Amygdala (tissue), 56 donors: ENCODE results near the gene FBH1.
"Not testable (repeated sequence)": the region's sequence is repeated elsewhere in the genome, so short reads cannot be mapped to it uniquely, and the experiment has no call there.

Experiments used
- DNase-seq, 56 donors: peaks; one replicate each; lab custom pipeline; 2025; lab: John Stamatoyannopoulos, UW

FBH1 gene

DNA sequence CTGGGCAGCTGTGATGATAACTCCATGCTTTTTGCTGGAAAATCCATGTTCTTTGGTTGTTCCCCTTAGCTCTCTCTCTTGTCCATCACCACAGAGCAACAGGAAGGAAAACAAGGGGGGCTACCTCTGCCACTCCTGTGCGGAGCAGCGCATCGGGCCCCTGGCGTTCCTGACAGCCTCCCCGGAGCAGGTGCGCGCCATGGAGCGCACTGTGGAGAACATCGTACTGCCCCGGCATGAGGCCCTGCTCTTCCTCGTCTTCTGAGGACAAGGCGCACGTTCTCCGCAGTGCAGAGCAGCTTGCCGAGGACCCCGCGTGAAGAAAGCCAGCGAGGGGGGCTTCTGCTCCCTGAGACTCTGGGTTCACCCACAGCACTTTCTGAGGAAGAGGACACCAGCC lies 47.0 kb downstream of the FBH1 start:
- DNase-seq = no peak

DNA sequence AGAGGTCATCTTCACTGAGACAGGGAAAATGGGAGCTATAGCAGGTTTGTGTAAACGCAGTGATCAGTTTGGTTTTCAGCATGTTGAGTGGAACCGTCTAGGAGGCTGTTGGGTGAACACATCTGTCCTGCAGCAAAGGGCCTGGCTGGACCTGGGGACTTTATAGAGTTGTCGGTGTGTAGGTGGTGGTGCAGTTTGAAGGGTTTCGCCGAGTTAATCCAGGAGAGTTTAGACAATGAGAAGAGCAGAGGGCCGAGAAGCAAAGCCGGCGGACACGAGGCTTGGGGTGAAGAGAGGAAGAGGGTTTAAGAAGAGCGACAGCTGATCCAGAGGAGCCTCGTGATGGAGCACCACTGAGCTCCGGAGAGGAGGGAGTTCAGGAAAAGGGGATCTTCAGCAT lies 48.2 kb downstream of the FBH1 start:
- no peak for DNase-seq

- no peak for DNase-seq
These were observed 50.8 kb downstream of the FBH1 start for GRCh38 chr10:5940807-5941218.

GRCh38 chr10:5941579-5941978 lies 51.5 kb downstream of the FBH1 start:
- no peak for DNase-seq

DNA sequence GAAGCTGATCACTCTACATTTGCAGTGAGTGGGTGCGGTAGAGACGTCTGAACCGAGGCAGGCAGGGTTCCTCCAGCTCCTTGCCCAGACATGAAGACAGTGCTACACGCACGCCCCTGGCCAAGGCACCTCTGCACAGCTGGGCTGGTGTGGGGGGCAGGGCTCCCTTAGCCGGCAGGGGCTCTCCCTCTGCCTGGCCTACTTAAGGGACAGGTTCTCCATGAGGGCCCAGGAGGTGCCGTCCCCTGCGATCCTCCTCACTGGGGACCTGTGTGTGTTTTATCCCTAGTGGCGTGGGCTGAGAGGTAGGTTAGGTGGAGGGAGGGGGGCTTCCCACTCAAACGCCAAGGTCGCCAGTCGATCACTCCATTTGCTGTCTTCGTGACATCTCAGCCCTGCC lies 52.0 kb downstream of the FBH1 start:
- no peak for DNase-seq

GRCh38 chr10:5942474-5942873 lies 52.4 kb downstream of the FBH1 start:
- peak in 16 of 56 donors; percentile 3 to 58 (median 26) for DNase-seq

DNA sequence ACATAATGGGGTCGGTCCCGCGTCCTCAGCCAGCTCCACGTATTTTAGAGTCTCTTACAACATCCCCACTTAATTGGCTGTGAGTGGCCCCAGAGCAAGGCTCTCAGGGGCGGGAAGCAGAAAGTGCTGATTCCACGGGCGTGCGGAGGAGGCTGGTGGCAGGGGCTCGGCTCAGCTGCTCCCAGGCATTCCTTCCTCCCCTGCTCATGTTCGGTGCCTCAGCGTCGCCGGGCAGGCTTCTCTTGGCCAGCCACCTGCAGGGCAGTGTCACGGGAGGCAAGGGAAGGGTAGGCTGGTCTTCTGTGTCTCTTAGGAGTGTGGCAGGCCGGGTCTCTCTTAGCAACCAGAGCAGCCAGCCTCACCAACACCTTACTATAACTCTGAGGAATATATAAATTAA lies 53.5 kb downstream of the FBH1 start:
- DNase-seq = peak in 2 of 56 donors; percentile 20 to 21

DNA sequence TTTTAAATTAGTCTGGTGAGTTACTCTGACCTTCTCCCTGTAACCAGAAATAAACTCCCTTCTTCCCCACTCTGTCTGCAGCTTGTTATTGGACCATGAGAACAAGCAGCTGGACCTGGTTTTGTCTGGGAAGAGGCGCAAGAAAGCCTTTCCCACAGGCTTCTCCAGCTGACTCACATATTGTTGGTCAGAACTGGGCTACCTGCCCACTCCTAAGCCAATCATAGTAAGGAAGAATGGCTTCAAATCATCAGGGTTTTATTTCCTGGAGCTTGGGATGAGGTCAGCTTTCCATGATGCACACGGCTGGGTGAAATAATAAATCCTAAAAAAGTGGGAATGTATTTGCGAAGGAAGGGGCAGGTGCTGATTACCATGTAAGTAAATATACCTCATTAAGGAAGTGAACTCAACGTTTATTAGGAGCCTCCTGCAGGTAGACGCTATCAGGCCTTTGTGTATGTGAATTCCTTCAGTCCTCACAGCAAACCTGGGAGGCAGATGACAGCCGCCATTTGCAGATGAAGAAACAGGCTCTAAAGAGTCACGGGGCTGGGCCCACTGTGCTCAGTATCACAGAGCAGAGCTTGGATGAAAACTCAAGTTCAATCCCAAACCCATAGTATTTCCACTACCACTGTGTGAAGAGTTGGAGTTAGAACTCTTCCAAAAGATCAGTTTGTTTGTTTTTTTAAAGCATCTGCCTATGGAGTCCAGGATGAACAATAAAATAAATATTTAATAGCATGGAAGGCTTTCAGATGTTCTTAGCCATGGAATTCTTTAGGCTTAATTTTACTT lies 54.5 kb downstream of the FBH1 start:
- DNase-seq = peak in 16 of 56 donors; percentile 12 to 65 (median 22)

DNA sequence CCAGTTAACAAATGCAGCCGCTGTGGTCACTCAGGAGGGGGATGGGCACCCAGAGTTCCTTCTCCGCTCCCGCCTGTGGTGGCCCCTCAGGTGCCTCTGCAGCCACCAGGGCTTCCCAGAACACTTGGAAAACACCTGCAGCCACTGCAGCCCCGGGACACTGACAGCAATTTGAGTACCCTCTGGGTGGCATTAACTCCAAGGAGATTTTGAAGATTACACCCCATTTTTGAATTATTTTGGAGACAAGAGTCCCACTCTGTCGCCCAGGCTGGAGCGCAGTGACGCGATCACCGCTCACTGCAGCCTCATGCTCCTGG lies 55.1 kb downstream of the FBH1 start:
- peak in 1 of 56 donors; percentile 21 for DNase-seq

DNA sequence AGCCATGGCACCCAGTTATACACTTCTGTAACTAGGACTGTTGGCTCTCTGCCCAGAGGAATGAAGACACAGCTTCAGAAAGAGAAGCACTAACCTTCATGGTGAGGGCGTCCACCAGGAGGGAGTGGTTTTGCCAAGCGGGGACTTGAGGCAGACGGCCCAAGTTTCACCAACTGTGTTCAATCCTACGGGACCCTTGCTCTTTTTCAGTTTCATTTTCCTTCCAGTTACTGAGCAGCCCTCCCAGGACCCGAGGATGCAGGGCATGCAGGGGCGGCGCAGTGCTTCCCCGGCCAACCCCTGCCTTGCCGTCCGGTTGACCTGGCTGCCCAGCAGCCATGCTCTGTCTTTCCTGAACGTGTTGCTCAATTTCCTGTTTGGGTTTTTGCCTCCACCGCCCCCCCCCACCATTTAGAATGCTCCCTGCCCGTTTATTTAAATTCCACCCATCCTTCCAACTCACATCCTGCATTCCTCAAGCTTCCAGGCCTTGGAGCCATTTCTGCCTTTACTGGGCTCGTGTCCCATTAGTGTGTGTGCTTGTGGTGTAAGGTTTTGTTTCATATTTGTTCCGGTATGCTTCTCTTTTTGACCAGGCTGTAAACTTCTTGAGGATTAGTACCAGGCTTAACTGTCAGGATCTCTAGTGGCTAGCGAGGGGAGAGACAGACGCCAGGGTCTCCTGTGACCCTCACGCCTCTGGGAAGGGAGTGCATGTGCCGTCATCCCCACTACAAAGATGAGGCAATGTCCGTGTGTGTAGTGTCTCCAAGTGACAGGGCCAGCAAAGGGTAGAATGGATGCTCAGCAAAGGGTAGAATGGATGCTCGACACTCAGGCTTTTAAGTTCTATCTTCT lies 55.7 kb downstream of the FBH1 start:
- peak in 8 of 56 donors; percentile 6 to 25 (median 17) for DNase-seq

DNA sequence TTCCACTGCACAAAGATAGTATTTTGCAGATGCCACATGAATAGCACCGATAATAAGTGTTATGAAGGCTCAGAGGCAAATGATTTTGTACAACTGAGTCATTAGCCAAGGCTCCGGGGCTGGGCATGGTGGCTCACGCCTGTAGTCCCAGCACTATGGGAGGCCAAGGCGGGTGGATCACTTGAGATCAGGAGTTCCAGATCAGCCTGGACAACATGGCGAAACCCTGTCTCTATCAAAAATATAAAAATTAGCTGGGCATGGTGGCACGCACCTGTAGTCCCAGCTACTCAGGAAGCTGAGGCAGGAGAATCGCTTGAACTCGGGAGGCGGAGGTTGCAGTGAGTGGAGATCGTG lies 56.4 kb downstream of the FBH1 start:
- not testable (repeated sequence) for DNase-seq

- DNase-seq = no peak
These were observed 56.7 kb downstream of the FBH1 start for GRCh38 chr10:5946786-5947185.

GRCh38 chr10:5947471-5948207 lies 57.6 kb downstream of the FBH1 start:
- no peak for DNase-seq

GRCh38 chr10:5948208-5948585 lies 58.2 kb downstream of the FBH1 start:
- DNase-seq = no peak

GRCh38 chr10:5949009-5949759 lies 59.1 kb downstream of the FBH1 start:
- peak in 37 of 56 donors; percentile 8 to 70 (median 31) for DNase-seq

DNA sequence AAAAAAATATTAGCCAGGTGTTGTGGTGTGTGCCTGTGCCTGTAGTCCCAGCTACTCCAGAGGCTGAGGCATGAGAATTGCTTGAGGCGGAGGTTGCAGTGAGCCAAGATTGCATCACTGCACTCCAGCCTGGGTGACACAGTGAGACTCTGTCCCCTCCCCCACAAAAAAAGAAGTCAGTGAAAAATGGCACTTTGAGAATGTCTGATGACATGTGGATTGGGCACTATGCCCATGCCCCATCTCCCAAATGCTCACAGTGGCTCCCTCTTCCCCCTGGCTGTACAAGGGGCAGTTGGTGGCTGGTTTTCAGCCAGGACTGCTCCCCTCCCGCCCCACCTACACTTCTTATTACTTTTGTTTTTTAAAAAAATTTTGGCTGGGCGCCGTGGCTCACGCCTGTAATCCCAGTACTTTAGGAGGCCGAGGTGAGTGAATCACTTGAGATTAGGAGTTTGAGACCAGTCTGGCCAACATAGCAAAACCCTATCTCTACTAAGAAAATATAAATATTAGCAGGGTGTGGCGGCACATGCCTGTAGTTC lies 61.2 kb downstream of the FBH1 start:
- DNase-seq = no peak

- no peak for DNase-seq
These were observed 61.8 kb downstream of the FBH1 start for GRCh38 chr10:5951721-5952407.

DNA sequence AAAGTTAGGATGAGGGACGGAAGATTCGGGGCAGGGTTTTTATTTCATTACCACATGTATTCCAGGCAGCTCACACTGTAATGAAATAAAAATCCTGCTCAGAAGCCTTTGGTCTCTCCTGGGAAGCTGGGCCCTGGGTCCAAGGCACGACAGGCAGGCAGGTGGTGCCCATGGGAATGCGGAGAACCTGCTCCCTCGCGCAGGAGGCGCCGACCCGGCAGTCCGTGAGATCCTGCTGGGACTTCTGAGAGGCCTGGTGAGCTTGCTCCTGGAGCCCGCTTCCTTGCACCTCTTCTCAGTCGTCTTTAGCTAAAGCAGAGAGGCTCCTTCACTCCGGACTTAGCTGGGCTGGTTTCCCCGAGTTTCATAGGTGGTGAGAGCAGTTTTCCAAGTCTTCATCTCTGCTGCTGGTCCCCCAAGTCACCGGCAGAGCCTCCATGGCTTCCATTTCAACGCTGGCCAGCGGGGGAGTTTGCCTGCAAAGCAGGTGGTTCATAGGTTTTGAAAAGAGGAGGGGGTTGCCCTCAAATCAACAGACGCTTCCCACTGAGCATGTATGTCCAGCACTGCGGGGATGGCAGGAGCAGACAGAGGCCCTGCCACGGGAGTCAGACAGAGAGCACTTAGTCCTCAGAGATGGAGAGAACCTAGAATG lies 62.8 kb downstream of the FBH1 start:
- no peak for DNase-seq

- no peak for DNase-seq
These were observed 63.6 kb downstream of the FBH1 start for GRCh38 chr10:5953676-5954075.
